ENCODE data around the gene SCUBE1.

- no peak for TF ChIP-seq CTCF (IDR thresholded peaks at IDR 0.05; ENCODE audit: low read depth, low read length)
- TF ChIP-seq MYC (IDR thresholded peaks at IDR 0.05; ENCODE audit: low read depth, low read length), result no peak
Observed at GRCh38 chr22:43249789-43250471, 93.2 kb downstream of the SCUBE1 start.
